NOMO-1 treated with dmso at 0.1 percent for 144 hours (cell line): Measurements from ENCODE around the gene ZNF180.
"Not testable (repeated sequence)": the region's sequence is repeated elsewhere in the genome, so short reads cannot be mapped to it uniquely, and the experiment has no call there.

Experiments
- DNase-seq: peaks from one replicate; lab custom pipeline; 2025; ENCODE audit not compliant: unreplicated experiment; lab: John Stamatoyannopoulos, UW

ZNF180 gene

DNA sequence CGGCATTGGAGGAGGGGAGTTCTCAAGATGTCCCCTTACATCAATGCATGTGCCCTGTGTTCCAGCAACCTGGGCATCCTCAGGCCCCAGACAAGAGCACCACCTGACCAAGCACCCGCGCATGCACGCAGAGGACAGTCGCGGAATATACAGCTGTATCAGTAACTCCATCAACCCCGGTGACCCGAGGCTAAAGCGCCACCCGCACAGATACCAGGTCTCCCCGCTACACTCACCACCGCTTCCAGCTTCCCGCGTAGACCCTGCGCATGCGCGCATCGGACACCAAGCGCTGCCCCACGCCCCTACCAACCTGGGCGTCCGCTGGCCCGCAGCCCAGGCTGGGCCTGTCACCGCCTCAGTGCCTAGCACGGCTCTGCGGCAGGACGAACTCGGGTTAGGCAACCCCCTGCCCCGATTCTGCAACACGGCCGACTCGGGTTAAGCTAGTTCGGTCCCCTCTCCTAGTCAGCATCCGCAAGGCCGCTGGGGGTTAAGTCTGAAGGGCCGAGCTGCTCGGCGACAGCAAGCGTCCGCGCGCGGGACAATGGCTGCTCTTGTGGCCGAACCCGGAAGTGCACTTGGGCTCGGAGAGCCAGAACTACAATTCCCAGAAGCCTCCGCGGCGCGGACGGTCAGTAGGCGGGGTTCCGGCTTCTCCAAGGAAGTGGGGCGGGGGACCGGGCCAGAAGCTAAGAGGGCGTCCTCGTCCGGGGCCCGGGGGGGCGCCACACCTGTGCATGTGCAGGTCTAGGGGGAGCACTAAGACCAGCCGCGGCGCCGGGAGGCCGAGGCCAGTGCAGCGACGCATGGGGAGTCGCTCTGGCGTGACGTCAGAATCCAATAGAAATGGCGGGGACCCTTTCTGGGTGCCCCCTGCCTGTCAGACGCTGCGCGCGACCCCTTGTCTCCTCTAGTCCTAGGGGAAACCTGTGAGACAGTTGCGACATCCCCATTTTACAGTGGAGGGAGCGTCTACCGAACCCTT is at the start of gene ZNF180:
ZNF180 (minus strand) TSS at position 561 of the 988 bp plus-strand sequence. CDS start 3,188 bp downstream, outside the sequence.
- peak; percentile 92 for DNase-seq

DNA sequence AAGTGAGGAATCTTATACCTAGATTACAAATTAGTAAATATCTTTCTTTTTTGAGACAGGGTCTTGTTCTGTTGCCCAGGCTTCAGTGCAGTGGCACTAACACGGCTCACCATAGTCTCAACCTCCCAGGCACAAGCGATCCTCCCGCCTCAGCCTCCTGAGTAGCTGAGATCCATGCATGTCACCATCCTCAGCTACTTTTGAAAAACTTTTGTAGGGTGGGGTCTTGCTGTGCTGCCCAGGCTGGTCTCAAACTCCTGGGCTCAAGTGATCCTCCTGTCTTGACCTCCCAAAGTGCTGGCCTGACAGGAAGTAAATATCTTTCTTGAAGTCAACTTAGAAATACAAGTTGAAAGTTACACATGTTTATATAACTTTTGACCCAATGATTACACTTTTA is 49.2 kb upstream of the ZNF180 start:
- DNase-seq = no peak

DNA sequence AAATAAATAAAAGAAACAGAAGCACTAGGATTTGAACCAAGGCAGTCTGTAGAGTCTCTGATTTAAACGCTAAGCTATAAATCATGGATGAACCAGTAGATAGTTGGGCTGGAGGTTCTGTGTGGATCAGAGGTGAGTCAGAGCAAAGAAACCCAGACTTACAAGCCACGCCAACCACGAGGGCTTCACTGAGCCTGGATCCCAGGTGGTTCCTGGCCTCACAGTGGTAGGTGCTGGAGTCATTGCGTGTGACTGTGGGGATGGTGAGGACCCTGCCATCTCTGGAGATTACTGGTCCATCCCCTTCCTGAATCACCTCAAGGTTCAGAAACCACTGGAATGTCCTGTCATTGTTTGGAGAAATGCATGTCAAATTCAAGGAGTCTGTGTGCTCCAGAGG is 48.4 kb upstream of the ZNF180 start:
- no peak for DNase-seq

DNA sequence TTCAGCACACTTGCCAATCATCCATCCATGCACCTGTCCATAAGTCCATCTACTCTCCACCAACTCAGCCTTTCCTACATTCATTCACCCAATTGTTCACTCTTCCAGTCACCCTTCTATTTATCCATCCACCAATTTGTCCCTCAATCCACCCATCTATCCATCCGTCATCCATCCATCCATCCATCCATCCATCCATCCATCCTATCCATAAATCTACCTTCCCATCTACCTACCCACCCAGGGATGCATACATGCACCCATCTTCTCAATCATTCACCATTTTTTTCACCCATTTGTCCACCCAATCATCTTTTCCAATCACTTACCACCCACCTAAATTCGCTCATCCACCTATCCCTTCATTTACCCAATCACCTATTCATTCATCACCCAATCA is 43.7 kb upstream of the ZNF180 start:
- DNase-seq = no peak

DNA sequence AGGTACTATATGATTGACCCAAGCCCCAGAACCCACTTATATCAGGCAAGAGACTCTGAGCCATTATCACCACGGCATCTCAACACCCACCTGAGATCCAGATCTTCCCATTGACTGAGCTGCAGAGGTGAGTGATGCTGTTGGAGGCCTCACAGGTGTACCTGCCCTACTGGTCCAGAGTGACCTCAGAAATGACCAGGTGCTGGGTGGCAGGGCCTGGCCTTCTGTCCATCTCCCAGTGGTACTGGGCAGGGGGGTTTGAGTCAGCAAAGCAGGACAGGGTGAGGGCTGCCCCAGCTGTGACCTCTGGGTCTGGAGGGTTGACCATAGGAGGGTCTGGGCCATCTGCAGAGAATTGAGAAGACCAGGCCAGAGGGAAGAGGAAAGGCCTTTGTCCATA is 42.3 kb upstream of the ZNF180 start:
- no peak for DNase-seq

DNA sequence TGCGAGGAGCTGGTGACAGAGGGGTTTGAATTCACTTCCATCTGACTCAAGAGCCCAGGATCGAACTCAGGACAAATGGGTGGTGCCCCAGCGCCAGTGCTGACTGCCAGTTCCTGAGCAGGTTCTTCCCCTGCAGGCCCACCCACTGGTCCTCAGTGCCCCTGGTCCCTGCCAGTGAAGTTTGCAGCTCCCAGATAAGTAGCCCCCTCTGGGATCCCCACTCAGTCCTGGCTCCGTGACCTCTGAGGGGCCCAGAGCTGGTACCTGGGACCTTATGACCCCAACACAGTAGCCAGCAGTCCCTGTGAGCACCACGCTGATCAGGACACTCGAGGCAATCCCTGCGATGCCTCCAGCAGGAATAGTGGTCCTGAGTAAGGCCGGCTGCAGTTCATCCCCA is 40.4 kb upstream of the ZNF180 start:
- no peak for DNase-seq

DNA sequence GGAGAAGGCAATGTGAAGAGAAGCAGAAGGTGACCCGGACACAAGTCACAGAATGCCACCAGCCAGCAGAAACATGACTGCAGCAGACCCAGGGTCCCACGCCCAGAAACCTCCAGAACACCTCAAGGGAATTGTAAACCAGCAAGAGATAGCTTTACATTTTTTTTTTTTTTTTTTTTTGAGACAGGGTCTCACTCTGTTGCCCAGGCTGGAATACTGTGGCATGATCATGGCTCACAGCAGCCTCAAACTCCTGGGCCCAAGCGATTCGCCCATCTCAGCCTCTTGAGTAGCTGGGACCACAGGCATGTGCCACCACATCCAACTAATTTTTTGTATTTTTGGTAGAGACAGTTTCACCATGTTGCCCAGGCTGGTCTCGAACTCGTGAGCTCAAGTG is 39.7 kb upstream of the ZNF180 start:
- DNase-seq = no peak

DNA sequence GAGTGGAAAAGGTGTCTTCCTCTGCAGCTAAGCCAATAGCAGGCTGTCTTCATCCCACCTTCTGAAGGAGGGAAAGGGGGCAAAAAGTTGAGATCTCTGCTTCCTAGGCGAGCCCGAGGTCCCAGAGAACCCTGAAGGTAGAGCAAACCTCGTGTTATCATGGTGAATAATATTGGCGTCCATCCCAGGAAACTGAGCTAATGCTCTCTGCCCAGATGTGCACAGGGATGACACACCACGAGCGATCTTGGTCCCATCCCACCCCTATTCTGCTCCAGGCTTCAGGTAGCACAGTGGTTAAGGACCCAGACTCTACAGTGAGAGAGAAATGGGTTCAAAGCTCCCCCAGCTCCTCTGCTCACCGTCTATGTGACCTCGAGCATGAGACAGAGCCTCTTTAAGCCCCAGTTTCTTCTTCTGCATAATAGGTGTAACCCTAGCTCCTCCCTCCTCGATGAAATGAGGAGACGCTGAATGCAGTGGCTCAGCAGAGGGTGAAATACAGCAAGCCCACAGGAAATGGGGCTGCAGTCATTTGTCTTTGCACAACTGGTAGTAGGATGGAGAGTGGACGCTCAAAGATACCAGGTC is 39.0 kb upstream of the ZNF180 start:
- DNase-seq = no peak

DNA sequence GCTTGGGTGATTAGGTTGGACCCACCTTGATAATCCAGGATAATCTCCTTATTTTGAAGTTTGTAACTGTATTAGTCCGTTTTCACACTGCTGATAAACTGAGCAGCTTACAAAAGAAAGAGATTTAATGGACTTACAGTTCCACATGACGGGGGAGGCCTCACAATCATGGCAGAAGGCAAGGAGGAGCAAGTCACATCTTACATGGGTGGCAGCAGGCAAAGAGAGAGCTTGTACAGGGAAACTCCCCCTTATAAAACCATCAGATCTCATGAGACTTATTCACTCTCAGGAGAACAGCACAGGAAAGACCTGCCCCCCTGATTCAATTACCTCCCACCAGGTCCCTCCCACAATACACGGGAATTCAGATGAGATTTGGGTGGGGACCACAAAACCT is 35.0 kb upstream of the ZNF180 start:
- not testable (repeated sequence) for DNase-seq

DNA sequence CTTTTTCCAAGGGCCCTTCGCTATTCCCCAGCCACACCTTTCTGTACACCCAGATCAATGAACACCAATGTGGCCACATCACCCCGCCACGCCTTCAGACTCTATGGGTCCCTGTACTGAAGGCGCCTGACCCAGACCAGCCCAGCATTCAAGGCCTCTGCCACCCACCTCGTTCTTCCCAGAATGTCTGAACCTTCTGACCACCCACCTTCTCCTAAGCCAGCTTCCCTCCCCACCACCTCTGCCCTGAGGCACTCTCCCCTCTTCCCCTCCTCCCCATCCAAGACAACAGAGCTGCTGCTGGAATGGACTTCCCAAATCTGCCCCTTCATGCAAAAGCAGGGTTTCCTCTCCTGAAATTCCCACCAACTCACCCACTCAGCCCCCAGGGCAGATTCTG is 32.5 kb upstream of the ZNF180 start:
- no peak for DNase-seq

DNA sequence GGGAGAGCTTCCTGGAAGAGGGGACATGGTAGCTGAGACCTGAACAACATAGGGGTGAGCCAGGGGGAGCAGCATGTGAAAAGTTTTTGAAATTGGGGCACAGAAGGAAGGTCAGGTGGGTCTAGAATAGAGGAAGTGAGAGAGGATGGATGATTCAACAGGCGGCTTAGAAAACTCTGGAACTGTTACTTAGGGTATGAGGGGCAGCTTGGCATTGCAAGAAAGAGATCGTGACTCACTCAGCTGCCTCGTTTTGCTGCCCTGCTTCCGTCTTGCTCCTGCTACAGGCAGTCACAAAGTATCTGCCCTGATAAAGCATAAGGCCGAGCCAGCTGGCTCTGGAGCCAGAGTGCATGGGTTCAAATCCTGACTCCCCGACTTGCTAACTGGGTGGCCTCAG is 30.5 kb upstream of the ZNF180 start:
- no peak for DNase-seq

DNA sequence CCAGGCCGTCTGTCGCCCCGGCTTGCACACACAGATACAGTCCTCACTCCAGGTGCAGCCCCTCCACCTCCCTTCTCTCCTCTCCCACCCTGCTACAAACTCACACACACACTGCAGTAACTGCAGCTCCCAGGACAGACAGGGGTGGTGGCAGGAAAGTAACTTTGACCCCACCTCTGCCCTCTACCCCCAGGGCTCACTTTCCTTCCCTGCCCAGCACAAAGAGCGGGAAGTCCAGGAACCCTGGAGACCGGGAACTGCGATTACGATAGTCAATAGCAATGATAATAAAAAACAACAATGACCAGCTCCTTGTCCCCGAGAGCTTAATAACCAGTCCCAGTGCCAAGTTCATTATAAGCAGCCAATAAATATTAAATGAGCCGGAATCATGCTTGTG is 29.2 kb upstream of the ZNF180 start, which contains the start of gene CEACAM20:
CEACAM20 (minus strand) TSS at position 140 of the 400 bp plus-strand sequence. CDS start 166 bp downstream, outside the sequence.
- DNase-seq = no peak

DNA sequence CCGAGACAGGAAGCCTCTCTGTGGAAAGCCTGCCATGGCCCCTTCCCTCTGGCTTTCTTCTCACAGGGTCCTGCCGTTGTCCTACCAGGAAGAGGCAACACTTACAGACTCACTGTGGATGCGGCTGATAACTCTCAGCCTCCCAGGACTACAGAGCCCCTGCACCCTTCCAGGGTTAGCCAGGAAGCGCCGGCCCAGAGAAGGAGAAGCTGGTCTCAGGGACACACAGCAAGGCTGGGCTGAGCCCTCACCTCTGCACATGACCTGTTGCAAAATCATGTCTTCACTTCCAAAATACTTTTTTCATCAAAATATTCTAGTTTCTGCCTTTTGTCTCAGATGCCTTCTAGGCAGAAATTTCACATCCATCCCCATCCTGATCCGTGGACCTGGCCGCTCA is 27.2 kb upstream of the ZNF180 start:
- DNase-seq = no peak

DNA sequence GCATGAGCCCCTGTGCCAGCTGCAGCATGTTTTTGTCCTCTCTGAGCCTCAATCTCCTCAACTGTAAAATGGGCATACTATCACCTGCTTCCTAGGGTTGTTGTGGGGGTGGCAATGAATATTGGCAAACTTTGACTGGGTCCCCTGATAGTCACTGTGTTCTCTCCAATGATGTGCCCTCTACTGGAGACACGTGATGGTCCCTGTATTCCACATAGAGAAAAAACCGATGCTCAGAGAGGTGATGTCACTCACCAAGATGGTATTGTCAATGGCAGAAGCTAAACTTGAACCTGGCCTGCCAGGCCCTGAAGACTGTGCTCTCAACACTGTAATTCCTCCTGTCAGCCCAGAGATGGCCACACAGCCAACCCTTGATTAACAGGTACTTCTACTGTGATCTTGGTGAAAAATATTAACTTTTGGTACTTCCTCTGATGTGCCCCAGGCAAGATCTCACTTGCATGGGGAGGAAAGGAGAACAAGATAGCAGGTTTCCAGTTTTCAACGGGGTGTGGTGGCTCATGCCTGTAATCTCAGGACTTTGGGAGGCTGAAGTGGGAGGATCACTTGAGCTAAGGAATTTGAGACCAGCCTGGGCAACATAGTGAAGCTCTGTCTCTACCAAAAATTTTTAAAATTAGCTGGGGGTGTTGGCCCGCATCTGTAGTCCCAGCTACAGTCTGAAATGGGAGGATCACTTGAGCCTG is 25.6 kb upstream of the ZNF180 start:
- no peak for DNase-seq

DNA sequence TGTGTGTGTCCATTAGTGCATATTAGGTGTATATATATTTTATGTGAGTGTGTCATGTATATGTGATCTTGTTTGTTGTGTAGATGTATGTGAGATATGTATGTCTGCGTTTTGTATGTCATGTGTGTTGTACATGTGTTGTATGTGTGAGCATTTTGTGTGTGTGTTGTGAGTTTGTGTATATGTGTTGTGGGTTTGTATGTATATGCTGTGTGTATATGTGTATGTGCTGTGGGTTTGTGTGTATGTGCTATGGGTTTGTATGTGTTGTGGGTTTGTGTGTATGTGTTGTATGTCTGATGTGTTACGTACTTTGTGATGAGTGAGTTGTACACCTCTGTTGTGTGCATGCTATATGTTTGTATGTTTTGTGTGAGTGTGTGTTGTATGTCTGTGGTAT is 21.0 kb upstream of the ZNF180 start:
- no peak for DNase-seq

DNA sequence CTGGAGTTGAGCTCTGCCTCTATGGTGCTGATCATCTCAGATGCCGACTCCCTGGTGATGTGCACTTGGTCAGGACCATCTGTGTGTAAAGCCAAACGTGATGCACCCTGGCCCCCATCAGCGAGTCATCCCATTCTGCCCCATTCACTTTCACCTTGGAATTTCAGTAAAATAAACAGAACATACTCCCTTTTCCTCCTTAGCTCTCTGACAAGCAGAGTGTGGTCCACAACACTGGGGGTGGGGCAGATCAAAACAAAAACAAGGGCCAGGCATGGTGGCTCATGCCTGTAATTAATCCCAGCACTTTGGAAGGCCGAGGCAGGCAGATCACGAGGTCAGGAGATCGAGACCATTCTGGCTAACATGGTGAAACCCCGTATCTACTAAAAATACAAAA is 16.8 kb upstream of the ZNF180 start:
- DNase-seq = no peak

DNA sequence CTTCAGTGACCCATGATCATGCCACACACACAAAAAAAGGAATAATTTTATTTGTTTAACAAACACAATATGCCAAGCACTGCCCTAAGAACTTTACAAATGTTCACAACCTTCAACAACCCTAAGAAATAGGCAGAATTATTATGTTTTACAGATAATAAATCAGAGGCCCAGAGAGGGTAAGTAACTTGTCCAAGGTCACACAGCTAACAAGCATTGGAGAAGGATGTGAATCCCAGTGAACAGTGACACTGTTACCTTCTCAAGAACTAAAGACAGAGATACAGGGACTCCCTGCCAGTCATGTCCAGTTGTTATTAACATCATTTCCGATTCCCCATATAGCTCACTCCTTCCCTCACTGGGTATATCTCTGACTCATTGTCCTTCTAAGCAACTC is 15.6 kb upstream of the ZNF180 start:
- no peak for DNase-seq

DNA sequence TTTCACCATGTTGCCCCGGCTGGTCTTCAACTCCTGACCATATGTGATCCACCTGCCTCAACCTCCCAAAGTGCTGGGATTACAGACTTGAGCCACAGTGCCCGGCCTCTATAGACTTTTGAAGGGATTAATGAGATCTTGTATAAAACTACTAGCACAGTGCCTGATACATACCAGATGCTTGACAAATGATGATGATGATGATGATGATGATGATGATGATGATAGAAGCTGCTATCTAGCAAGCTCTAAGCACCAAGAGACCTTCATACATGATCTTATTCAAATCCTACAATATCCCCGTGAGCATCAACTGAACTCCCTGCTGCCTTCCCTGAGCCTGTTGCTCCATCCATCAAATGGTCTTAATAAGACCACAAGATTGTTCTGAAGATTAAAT is 14.7 kb upstream of the ZNF180 start:
- no peak for DNase-seq

DNA sequence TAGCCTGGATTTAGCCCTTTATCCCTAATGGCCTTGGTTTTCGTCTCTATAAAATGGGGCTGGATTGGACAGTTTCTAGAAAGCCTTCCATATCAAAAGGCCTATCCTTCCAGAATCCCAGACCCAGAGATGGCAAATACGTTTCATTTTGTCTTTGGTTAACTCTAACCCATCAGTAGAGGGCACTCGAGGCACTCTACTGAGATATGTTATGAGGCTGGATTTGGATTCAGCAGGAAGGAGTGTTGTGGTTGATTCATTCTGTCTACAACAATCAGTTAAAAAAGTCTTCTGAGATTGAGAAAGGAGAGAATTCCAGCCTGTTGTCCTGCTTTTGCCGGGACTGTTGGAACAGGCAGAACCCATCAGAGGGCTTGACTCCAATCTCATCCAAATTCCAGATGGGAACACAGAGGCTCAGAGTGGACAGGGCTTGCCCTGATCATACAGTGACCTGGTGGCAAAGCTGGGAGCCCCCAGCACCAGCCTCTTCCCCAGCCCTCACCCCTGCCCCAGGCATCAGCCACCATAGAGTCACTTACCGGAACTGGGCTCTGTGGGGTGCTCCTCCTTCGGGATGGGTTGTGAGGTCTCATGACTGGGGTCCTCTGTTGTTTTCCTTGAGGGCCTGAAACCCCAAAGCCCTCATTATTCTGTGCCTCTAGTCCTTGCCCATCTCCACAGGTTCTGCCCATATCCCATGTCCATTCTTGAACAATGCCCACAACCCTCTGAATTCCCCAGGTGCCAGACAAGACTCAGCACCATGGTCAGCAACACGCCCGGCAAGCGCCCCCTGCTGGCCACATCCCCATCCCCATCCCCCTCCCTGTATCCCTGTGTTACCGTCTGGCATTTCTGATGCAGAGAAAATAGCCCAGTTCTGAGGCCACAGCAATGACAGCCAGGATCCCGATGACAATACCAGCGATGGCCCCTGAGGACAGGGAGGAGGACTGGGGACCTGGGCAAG is 12.3 kb upstream of the ZNF180 start:
- no peak for DNase-seq

DNA sequence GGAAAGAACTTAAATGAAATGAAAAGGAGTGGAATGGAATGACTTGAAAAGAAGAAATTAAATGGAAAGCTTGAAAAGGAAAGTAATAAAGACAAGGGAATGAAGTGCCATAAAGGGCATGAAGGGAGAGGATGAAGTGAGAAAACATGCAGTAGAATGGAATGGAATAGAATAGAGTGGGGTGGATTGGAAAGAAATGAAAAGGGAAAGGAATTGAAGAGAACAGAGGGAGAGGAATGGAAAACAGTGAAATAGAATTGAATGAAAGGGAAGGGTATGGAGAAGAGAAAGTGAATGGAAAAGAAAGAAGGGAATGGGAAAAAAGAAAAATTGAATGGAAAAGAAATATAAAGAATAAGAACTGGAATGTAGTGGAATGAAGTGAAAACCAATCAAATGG is 9.2 kb upstream of the ZNF180 start:
- no peak for DNase-seq

DNA sequence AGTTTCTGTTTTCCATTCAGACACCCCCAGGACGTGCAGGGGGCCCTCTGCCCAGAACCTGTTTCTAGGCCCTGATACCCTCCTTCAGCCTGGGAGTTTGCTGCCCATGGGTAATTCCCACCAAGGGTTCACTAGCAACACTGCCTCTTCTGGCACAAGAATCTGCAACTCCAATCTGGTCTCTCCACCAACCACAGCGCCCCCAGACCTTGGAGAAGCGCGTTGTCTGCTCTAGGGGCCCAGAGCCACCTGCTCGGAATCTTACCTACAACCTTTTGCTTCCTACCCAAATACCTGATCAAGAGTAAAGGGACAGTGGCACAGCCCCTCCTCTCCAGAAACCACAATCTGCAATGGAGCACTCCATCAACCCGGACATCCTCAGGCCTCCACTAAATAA is 763 bp downstream of the ZNF180 start:
- no peak for DNase-seq
